ENCODE results near the gene MBD3.

GRCh38 chr19:1606138-1606651 is 13.5 kb upstream of the MBD3 start:
- TF ChIP-seq, protein P1, sequence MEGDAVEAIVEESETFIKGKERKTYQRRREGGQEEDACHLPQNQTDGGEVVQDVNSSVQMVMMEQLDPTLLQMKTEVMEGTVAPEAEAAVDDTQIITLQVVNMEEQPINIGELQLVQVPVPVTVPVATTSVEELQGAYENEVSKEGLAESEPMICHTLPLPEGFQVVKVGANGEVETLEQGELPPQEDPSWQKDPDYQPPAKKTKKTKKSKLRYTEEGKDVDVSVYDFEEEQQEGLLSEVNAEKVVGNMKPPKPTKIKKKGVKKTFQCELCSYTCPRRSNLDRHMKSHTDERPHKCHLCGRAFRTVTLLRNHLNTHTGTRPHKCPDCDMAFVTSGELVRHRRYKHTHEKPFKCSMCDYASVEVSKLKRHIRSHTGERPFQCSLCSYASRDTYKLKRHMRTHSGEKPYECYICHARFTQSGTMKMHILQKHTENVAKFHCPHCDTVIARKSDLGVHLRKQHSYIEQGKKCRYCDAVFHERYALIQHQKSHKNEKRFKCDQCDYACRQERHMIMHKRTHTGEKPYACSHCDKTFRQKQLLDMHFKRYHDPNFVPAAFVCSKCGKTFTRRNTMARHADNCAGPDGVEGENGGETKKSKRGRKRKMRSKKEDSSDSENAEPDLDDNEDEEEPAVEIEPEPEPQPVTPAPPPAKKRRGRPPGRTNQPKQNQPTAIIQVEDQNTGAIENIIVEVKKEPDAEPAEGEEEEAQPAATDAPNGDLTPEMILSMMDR (IDR thresholded peaks at IDR 0.05): no peak
- TF ChIP-seq POLR2AphosphoS5 (IDR thresholded peaks at IDR 0.05): no peak
- TF ChIP-seq EP300 (IDR thresholded peaks at IDR 0.05): no peak
- TF ChIP-seq POLR2A (IDR thresholded peaks at IDR 0.05): no peak
